OCI-LY3 (cell line): ENCODE measurements around the gene TMEM69.

Source experiments
- H2AFZ ChIP-seq: fragments of 200-600, 300-600 bp; shearing (Covaris generic); 2 replicates; pipeline ENCODE4 v1.6.0; 2014; ENCODE audit warnings: antibody characterized with exemption, low read depth, low read length
- H3K27ac ChIP-seq: fragments of 200-600, 300-600 bp; sonication (generic); 2 replicates; pipeline ENCODE4 v1.5.1; 2014; ENCODE audit warnings: mild to moderate bottlenecking, low read length, moderate library complexity, mixed read lengths
- H3K27me3 ChIP-seq: fragments of 200-600, 300-600 bp; sonication (generic); 2 replicates; pipeline ENCODE4 v1.6.1; 2014; ENCODE audit warnings: low read depth, low read length, mixed read lengths
- H3K36me3 ChIP-seq: fragments of 200-600, 300-600 bp; sonication (generic); replicated peaks from 2 replicates; pipeline ENCODE3; 2014; ENCODE audit warnings: low read depth, low read length, mixed read lengths
- H3K4me1 ChIP-seq: fragments of 300-600, 200-600 bp; sonication (generic); 2 replicates; pipeline ENCODE4 v1.6.1; 2014; ENCODE audit warnings: low read length, mixed read lengths
- H3K4me2 ChIP-seq: fragments of 200-600, 300-600 bp; sonication (generic); 2 replicates; pipeline ENCODE4 v1.6.1; 2014; ENCODE audit warnings: low read length, mixed read lengths
- H3K4me3 ChIP-seq: fragments of 300-600, 200-600 bp; sonication (generic); 2 replicates; pipeline ENCODE4 v1.5.1; 2014; ENCODE audit warnings: antibody characterized with exemption, mild to moderate bottlenecking, low read length, moderate library complexity
- H3K79me2 ChIP-seq: fragments of 300-600, 200-600 bp; shearing (Covaris generic); 2 replicates; pipeline ENCODE4 v1.6.1; 2014; ENCODE audit warnings: mild to moderate bottlenecking, low read length, mixed read lengths
- H3K9ac ChIP-seq: fragments of 300-600, 200-600 bp; shearing (Covaris generic); 2 replicates; pipeline ENCODE4 v1.6.0; 2014; ENCODE audit warnings: mild to moderate bottlenecking, low read length, moderate library complexity
- H3K9me3 ChIP-seq: fragments of 200-600, 300-600 bp; shearing (Covaris generic); 2 replicates; pipeline ENCODE4 v1.6.1; 2014; ENCODE audit warnings: low read length, mixed read lengths; ENCODE audit not compliant: insufficient read depth
- H4K20me1 ChIP-seq: fragments of 200-600, 300-600 bp; sonication (generic); 2 replicates; pipeline ENCODE4 v1.6.1; 2016; ENCODE audit warnings: low read length, mixed read lengths; ENCODE audit not compliant: insufficient read depth
- EZH2phosphoT487 ChIP-seq: fragments of 200-600 bp; shearing (Covaris generic); IDR thresholded peaks from 2 replicates; pipeline ENCODE4 v1.6.1; 2018; ENCODE audit warnings: antibody characterized with exemption, mixed run types, low read depth
- TF ChIP-seq, protein P1 (sequence below): fragments of 200-600, 300-600 bp; sonication (generic); IDR thresholded peaks from 2 replicates; pipeline ENCODE4 v1.5.1; 2014; ENCODE audit warnings: antibody characterized with exemption, low read length, low read depth

Gene TMEM69

DNA sequence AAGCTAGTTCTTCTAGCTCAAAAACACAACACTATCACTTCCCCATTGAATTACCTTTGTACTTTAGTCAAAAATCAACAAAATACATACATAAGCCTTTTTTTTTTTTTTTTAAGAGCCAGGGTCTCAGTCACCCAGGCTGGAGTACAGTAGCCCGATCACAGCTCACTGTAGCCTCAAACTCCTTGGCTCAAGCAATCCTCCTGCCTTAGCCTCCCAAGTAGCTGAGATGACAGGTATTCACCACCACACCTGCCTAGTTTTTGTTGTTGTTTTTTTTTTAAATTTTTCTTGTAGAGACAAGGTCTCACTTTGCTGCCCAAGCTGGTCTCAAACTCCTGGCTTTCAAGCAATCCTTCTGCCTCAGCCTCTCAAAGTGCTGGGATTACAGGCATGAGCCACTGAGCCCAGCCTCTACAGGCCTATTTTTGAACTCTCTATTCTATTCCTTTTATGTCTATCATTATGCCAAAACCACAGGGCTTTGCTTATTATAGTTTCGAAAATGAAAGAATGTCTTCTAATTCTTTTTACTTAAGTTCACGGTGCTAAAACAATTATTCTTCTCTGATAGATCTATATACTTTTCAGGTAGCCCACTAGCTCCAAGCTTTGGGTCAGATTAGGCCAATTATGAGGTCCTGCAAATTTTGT is 31.3 kb upstream of the TMEM69 start:
- Histone ChIP-seq H3K27ac (no peak overlapping the region), H3K4me2 (no peak overlapping the region), H3K36me3 (peaks cover 41% of the 10 kb centered on the region), H3K4me3 (no peak overlapping the region), H3K9me3 (no peaks in the 10 kb centered on the region), H3K27me3 (no peaks in the 10 kb centered on the region), H3K9ac (no peak overlapping the region), H4K20me1 (0 out of 2 replicates have a peak, but pooled peaks cover 7% of the 10 kb centered on the region), H3K79me2 (peaks cover 7% of the 10 kb centered on the region), H2AFZ (no peak overlapping the region), H3K4me1 (no peaks in the 10 kb centered on the region)
- TF ChIP-seq, protein P1, sequence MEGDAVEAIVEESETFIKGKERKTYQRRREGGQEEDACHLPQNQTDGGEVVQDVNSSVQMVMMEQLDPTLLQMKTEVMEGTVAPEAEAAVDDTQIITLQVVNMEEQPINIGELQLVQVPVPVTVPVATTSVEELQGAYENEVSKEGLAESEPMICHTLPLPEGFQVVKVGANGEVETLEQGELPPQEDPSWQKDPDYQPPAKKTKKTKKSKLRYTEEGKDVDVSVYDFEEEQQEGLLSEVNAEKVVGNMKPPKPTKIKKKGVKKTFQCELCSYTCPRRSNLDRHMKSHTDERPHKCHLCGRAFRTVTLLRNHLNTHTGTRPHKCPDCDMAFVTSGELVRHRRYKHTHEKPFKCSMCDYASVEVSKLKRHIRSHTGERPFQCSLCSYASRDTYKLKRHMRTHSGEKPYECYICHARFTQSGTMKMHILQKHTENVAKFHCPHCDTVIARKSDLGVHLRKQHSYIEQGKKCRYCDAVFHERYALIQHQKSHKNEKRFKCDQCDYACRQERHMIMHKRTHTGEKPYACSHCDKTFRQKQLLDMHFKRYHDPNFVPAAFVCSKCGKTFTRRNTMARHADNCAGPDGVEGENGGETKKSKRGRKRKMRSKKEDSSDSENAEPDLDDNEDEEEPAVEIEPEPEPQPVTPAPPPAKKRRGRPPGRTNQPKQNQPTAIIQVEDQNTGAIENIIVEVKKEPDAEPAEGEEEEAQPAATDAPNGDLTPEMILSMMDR, result no peak
- TF ChIP-seq EZH2phosphoT487, result no peak

GRCh38 chr1:45658171-45658570 is 29.8 kb upstream of the TMEM69 start:
- Histone ChIP-seq H3K79me2 (peaks cover 21% of the 10 kb centered on the region), H3K9ac (no peak overlapping the region), H3K27me3 (no peaks in the 10 kb centered on the region), H3K9me3 (no peaks in the 10 kb centered on the region), H3K4me2 (no peak overlapping the region), H4K20me1 (peaks cover 17% of the 10 kb centered on the region; the same call in 1 of the 2 replicates), H3K4me3 (no peak overlapping the region), H2AFZ (no peak overlapping the region), H3K4me1 (no peaks in the 10 kb centered on the region), H3K36me3 (peaks cover 33% of the 10 kb centered on the region), H3K27ac (no peak overlapping the region)
- TF ChIP-seq, protein P1, result no peak

DNA sequence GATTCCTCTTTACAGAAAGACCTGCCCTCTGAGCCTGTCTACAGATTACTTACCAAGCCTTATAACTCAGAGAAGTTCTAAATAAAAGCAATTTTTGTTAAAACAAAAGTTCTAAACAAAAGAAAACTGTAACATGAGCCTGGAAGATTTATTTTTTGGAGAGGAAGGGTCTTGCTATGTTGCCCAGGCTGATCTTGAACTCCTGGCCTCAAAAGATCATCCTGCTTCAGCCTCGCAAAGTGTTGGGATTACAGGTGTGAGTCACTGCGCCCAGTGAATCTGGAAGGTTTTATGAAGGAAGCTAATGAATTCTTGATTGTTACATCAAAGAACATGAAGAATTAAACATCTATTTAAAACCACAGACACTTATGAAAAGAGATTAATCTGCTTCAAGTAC is 28.8 kb upstream of the TMEM69 start:
- Histone ChIP-seq H3K27me3 (no peaks in the 10 kb centered on the region), H3K79me2 (peaks cover 31% of the 10 kb centered on the region), H3K4me3 (no peak overlapping the region), H3K36me3 (peaks cover 33% of the 10 kb centered on the region), H3K4me2 (no peak overlapping the region), H3K9me3 (no peaks in the 10 kb centered on the region), H3K4me1 (no peaks in the 10 kb centered on the region), H3K27ac (no peak overlapping the region), H2AFZ (no peak overlapping the region), H4K20me1 (peaks cover 24% of the 10 kb centered on the region; the same call in 1 of the 2 replicates), H3K9ac (no peak overlapping the region)
- TF ChIP-seq, protein P1, result no peak
- no peak for TF ChIP-seq EZH2phosphoT487

- Histone ChIP-seq H3K27ac (no peak overlapping the region), H3K9ac (no peak overlapping the region), H3K36me3 (peaks cover 23% of the 10 kb centered on the region), H3K9me3 (no peaks in the 10 kb centered on the region), H3K4me1 (no peaks in the 10 kb centered on the region), H3K79me2 (peaks cover 43% of the 10 kb centered on the region), H3K4me3 (no peak overlapping the region), H2AFZ (no peak overlapping the region), H3K27me3 (no peaks in the 10 kb centered on the region), H3K4me2 (no peak overlapping the region), H4K20me1 (peaks cover 24% of the 10 kb centered on the region; the same call in 1 of the 2 replicates)
- no peak for TF ChIP-seq EZH2phosphoT487
- TF ChIP-seq, protein P1, result no peak
Measured at GRCh38 chr1:45660336-45660735, 27.6 kb upstream of the TMEM69 start.
